Measurements from ENCODE around the gene STAB2.
"Not testable (repeated sequence)": the region's sequence is repeated elsewhere in the genome, so short reads cannot be mapped to it uniquely, and the experiment has no call there.

Gene STAB2

GRCh38 chr12:103793046-103793445 is 206.0 kb downstream of the STAB2 start:
- no peak for DNase-seq

- no peak for DNase-seq
Observed at GRCh38 chr12:103793512-103794045, 206.5 kb downstream of the STAB2 start.

- DNase-seq, result no peak
Observed at GRCh38 chr12:103794309-103795213, 207.5 kb downstream of the STAB2 start.

GRCh38 chr12:103798586-103798985 is 211.5 kb downstream of the STAB2 start:
- no peak for DNase-seq

- no peak for DNase-seq
Observed at GRCh38 chr12:103799504-103799856, 212.4 kb downstream of the STAB2 start.

GRCh38 chr12:103799857-103800771 is 213.0 kb downstream of the STAB2 start:
- no peak for DNase-seq

GRCh38 chr12:103801709-103802585 is 214.9 kb downstream of the STAB2 start:
- no peak for DNase-seq

- no peak for DNase-seq
Observed at GRCh38 chr12:103802586-103802886, 215.5 kb downstream of the STAB2 start.

GRCh38 chr12:103803847-103804246 is 216.8 kb downstream of the STAB2 start:
- no peak for DNase-seq

GRCh38 chr12:103805655-103806360 is 218.7 kb downstream of the STAB2 start:
- DNase-seq, result no peak

- DNase-seq, result no peak
Observed at GRCh38 chr12:103806803-103807202, 219.7 kb downstream of the STAB2 start.

- no peak for DNase-seq
Observed at GRCh38 chr12:103807561-103808238, 220.6 kb downstream of the STAB2 start.

GRCh38 chr12:103808239-103808880 is 221.3 kb downstream of the STAB2 start:
- no peak for DNase-seq

GRCh38 chr12:103809154-103809553 is 222.1 kb downstream of the STAB2 start:
- no peak for DNase-seq

- not testable (repeated sequence) for DNase-seq
Observed at GRCh38 chr12:103809639-103810038, 222.6 kb downstream of the STAB2 start.

GRCh38 chr12:103810111-103810510 is 223.0 kb downstream of the STAB2 start:
- DNase-seq, result no peak

- no peak for DNase-seq
Observed at GRCh38 chr12:103811791-103812190, 224.7 kb downstream of the STAB2 start.

- no peak for DNase-seq
Observed at GRCh38 chr12:103812789-103813188, 225.7 kb downstream of the STAB2 start.

GRCh38 chr12:103813426-103813825 is 226.4 kb downstream of the STAB2 start:
- no peak for DNase-seq

GRCh38 chr12:103813949-103814348 is 226.9 kb downstream of the STAB2 start:
- DNase-seq, result no peak

- no peak for DNase-seq
Observed at GRCh38 chr12:103814436-103814835, 227.4 kb downstream of the STAB2 start.

All from NCI-H526 treated with DMSO at 0.1 percent for 48 hours (cell line).